Neuronal stem cell (in vitro differentiated cells): Measurements from ENCODE around the gene HOGA1.
A peak's percentile ranks its signal among the peaks of the same experiment; 100 is the strongest.

Experiments
- DNase-seq: peaks from one replicate; pipeline ENCODE4 v3.0.0-alpha.2; 2013; ENCODE audit warnings: low spot score
- H2AFZ ChIP-seq: one replicate; pipeline ENCODE4 v1.6.1; 2013; ENCODE audit warnings: mild to moderate bottlenecking, low read length, inconsistent platforms
- H2AK5ac ChIP-seq: 2 replicates; pipeline ENCODE4 v1.6.1; 2013; ENCODE audit warnings: low read depth, mild to moderate bottlenecking, inconsistent platforms, low read length, moderate library complexity, mixed read lengths
- H2BK120ac ChIP-seq: 2 replicates; pipeline ENCODE4 v1.6.1; 2013; ENCODE audit warnings: low read depth, mild to moderate bottlenecking, inconsistent platforms, low read length, moderate library complexity, mixed read lengths
- H2BK12ac ChIP-seq: one replicate; pipeline ENCODE4 v1.6.1; 2013; ENCODE audit warnings: low read length, inconsistent platforms
- H2BK15ac ChIP-seq: 2 replicates; pipeline ENCODE4 v1.6.1; 2013; ENCODE audit warnings: mild to moderate bottlenecking, low read length, inconsistent platforms, mixed read lengths
- H2BK5ac ChIP-seq: one replicate; pipeline ENCODE4 v1.6.1; 2013; ENCODE audit warnings: inconsistent platforms, mild to moderate bottlenecking, low read length, moderate library complexity
- H3K14ac ChIP-seq: one replicate; pipeline ENCODE4 v1.6.1; 2013; ENCODE audit warnings: low read length, inconsistent platforms
- H3K18ac ChIP-seq: 2 replicates; pipeline ENCODE4 v1.6.1; 2013; ENCODE audit warnings: low read length, inconsistent platforms
- H3K23ac ChIP-seq: 2 replicates; pipeline ENCODE4 v1.6.1; 2013; ENCODE audit warnings: low read depth, mild to moderate bottlenecking, mixed read lengths, low read length, inconsistent platforms; ENCODE audit not compliant: poor library complexity
- H3K27ac ChIP-seq: replicated peaks from 3 replicates; pipeline ENCODE4 v1.5.1; 2013; ENCODE audit warnings: low read length, inconsistent platforms
- H3K27me3 ChIP-seq, 3 experiments: 2 replicates each; pipeline ENCODE4 v1.6.1; 2013; ENCODE audit warnings: low read length in 3 of 3, mild to moderate bottlenecking in 2 of 3, inconsistent platforms in 1 of 3, low read depth in 1 of 3, mixed read lengths in 1 of 3, moderate library complexity in 1 of 3; ENCODE audit not compliant: control insufficient read depth in 3 of 3, insufficient read depth in 3 of 3
- H3K36me3 ChIP-seq, 2 donors: replicated peaks in 1 of 2; 2 replicates each; pipeline ENCODE4 v1.6.1; 2013; ENCODE audit warnings: low read length in 2 of 2; ENCODE audit not compliant: control insufficient read depth in 2 of 2, insufficient read depth in 2 of 2
- H3K4ac ChIP-seq: 2 replicates; pipeline ENCODE4 v1.6.1; 2013; ENCODE audit warnings: inconsistent platforms, mild to moderate bottlenecking, low read length, moderate library complexity
- H3K4me1 ChIP-seq, 2 donors: 1 replicate in 1 of 2; 2 replicates in 1 of 2; pipeline ENCODE4 v1.6.1; 2013; ENCODE audit warnings: low read length in 2 of 2, low read depth in 1 of 2; ENCODE audit not compliant: control insufficient read depth in 2 of 2, insufficient read depth in 1 of 2
- H3K4me2 ChIP-seq: one replicate; pipeline ENCODE4 v1.6.1; 2013; ENCODE audit warnings: mild to moderate bottlenecking, low read length, inconsistent platforms; ENCODE audit not compliant: insufficient read depth, poor library complexity, severe bottlenecking
- H3K4me3 ChIP-seq, 2 donors: 2 replicates each; pipeline ENCODE4 v1.5.1; 2013; ENCODE audit warnings: low read length in 2 of 2, mild to moderate bottlenecking in 2 of 2, inconsistent platforms in 1 of 2, moderate library complexity in 1 of 2
- H3K79me1 ChIP-seq: one replicate; pipeline ENCODE4 v1.6.1; 2013; ENCODE audit warnings: low read depth, mild to moderate bottlenecking, inconsistent platforms, low read length, moderate library complexity
- H3K9ac ChIP-seq: one replicate; pipeline ENCODE4 v1.6.1; 2013; ENCODE audit warnings: mild to moderate bottlenecking, low read depth, low read length, inconsistent platforms; ENCODE audit not compliant: poor library complexity
- H3K9me3 ChIP-seq, 2 donors: replicated peaks in 1 of 2; 2 replicates each; pipeline versions ENCODE3 to v1.6.1; 2013; ENCODE audit warnings: low read length in 2 of 2, mild to moderate bottlenecking in 2 of 2, inconsistent platforms in 1 of 2, low read depth in 1 of 2, mixed read lengths in 1 of 2, moderate library complexity in 1 of 2; ENCODE audit not compliant: control insufficient read depth in 2 of 2, insufficient read depth in 1 of 2
- H4K8ac ChIP-seq: one replicate; pipeline ENCODE4 v1.6.1; 2013; ENCODE audit warnings: low read depth, mild to moderate bottlenecking, inconsistent platforms, low read length, moderate library complexity
- H4K91ac ChIP-seq: one replicate; pipeline ENCODE4 v1.6.1; 2013; ENCODE audit warnings: low read length, low read depth, mild to moderate bottlenecking, inconsistent platforms; ENCODE audit not compliant: poor library complexity
- WGBS, 2 donors: extraction: QIAGEN DNeasy Blood & Tissue Kit; methylation state at CpG; one replicate each; pipeline ENCODE4 v1.1.7; 2013; ENCODE audit warnings: missing lambda C conversion rate in 2 of 2, mixed read lengths in 1 of 2; ENCODE audit not compliant: insufficient read length in 2 of 2, insufficient replicate concordance in 1 of 2; ENCODE audit errors: extremely low coverage in 2 of 2; 5-methylcytosine and 5-hydroxymethylcytosine counted together

The HOGA1 gene

DNA sequence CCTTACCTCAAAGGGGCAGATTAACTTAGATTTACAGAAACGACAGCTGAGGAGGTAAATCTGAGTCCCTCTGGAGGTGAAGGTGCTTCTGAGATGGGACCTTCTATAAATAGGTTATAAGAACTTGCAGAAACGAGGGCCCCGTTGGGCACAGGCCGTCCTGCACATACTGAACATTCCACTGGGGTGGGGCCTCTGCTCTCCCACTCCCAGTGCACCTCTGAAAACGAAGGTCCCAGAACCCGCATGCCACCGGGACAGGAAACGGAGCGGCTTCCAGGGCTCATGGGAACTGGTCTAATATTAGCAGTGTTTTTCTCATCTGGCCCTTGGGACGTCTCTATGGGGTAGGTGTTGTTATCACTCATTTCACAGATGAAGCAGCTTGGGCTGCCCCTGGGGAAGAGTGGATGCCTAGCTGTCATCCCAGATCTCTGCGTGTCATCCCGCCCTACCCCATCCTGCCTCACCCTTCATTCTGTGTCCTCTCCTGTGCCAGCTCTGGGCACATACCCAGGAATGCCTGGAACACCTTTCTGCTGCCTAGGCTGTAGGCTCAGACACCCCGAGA lies 24.9 kb downstream of the HOGA1 start:
- no peak overlapping the region for H2BK5ac ChIP-seq
- no peak overlapping the region for H2AFZ ChIP-seq
- peaks cover 0 to 5% of the 10 kb centered on the region in 2 donors for H3K36me3 ChIP-seq
- no peak overlapping the region for H3K14ac ChIP-seq
- no peak overlapping the region for H3K23ac ChIP-seq
- H2BK15ac ChIP-seq = no peak overlapping the region
- no peak for DNase-seq
- H3K4me2 ChIP-seq = no peak overlapping the region
- H3K9me3 ChIP-seq = no peaks in the 10 kb centered on the region
- no peaks in the 10 kb centered on the region for H3K27me3 ChIP-seq
- H3K79me1 ChIP-seq = no peaks in the 10 kb centered on the region
- H3K4ac ChIP-seq = no peak overlapping the region
- H2AK5ac ChIP-seq = no peak overlapping the region
- no peak overlapping the region for H3K27ac ChIP-seq
- H3K4me3 ChIP-seq = peak overlapping the region in 1 of 2 donors; percentile 10
- H2BK12ac ChIP-seq = no peak overlapping the region
- no peak overlapping the region for H4K91ac ChIP-seq
- no peak overlapping the region for H3K18ac ChIP-seq
- H2BK120ac ChIP-seq = no peak overlapping the region
- no peak overlapping the region for H4K8ac ChIP-seq
- WGBS, 2 donors = no CpG with 5 or more reads among the region's 13 CpGs
- H3K9ac ChIP-seq = no peak overlapping the region
- H3K4me1 ChIP-seq = peaks cover 1 to 10% of the 10 kb centered on the region in 2 donors

DNA sequence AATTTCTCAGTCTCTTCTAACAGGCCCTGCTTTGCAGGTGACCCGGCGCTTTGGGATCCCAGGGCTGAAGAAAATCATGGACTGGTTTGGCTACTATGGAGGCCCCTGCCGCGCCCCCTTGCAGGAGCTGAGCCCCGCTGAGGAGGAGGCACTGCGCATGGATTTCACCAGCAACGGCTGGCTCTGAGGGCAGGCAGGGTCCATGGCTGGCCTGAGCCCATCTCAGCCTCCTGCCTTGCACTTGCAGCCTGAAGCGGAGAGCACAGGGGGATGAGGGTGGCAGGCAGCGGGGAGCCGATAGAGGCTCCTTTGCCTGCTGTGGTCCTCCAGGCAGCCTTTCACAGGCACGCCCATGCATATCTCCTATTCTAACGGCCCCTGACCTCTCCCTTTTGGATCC lies 27.3 kb downstream of the HOGA1 start:
- Histone ChIP-seq H3K4me2 (no peak overlapping the region), H2BK120ac (no peak overlapping the region), H2AK5ac (no peak overlapping the region), H4K91ac (no peak overlapping the region), H2AFZ (no peak overlapping the region), H3K18ac (peak overlapping the region; percentile 30), H2BK5ac (no peak overlapping the region), H4K8ac (no peak overlapping the region), H3K14ac (peak overlapping the region; percentile 5), H3K9me3 (no peaks in the 10 kb centered on the region), H3K9ac (peak overlapping the region; percentile 53), H3K79me1 (no peaks in the 10 kb centered on the region), H2BK15ac (no peak overlapping the region), H3K27me3 (no peaks in the 10 kb centered on the region), H3K27ac (no peak overlapping the region), H3K23ac (no peak overlapping the region), H2BK12ac (no peak overlapping the region), H3K36me3 (peaks cover 7 to 25% of the 10 kb centered on the region in 2 donors), H3K4me3 (no peak overlapping the region), H3K4ac (no peak overlapping the region), H3K4me1 (peaks cover 1 to 10% of the 10 kb centered on the region in 2 donors)
- WGBS, 2 donors = no CpG with 5 or more reads among the region's 12 CpGs
- no peak for DNase-seq

DNA sequence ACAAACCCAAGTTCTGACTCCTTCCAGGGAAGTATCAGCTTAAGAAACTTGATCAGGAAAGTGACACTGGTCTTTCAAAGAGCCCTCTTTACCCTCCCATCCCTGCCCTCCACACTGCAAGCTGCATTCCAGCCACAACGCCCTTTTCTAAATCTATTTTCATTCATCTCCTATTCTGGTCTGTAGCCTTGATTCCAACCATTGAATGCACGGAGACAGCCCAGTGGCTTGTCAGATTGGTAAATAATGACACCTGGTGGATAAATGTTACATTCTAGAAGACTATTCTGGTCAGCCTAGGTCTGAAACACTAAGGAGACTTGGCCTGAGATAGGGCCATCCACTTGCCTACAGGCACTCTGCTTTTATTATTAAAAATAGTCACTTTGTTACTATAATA lies 28.2 kb downstream of the HOGA1 start:
- H2AFZ ChIP-seq = no peak overlapping the region
- WGBS, 2 donors = no CpG with 5 or more reads among the region's 2 CpGs
- H4K91ac ChIP-seq = no peak overlapping the region
- H2BK15ac ChIP-seq = no peak overlapping the region
- H3K36me3 ChIP-seq = peaks cover 7 to 35% of the 10 kb centered on the region in 2 donors
- no peak overlapping the region for H2BK12ac ChIP-seq
- H3K23ac ChIP-seq = no peak overlapping the region
- no peak overlapping the region for H2AK5ac ChIP-seq
- no peak overlapping the region for H2BK120ac ChIP-seq
- H3K9me3 ChIP-seq = no peaks in the 10 kb centered on the region
- H3K14ac ChIP-seq = no peak overlapping the region
- H3K18ac ChIP-seq = no peak overlapping the region
- no peak for DNase-seq
- peaks cover 0 to under 1% of the 10 kb centered on the region in 2 donors for H3K4me1 ChIP-seq
- H3K27ac ChIP-seq = no peak overlapping the region
- H3K4me3 ChIP-seq = no peak overlapping the region
- no peak overlapping the region for H3K4ac ChIP-seq
- H2BK5ac ChIP-seq = no peak overlapping the region
- no peak overlapping the region for H3K4me2 ChIP-seq
- H3K79me1 ChIP-seq = no peaks in the 10 kb centered on the region
- no peak overlapping the region for H3K9ac ChIP-seq
- no peak overlapping the region for H4K8ac ChIP-seq
- no peaks in the 10 kb centered on the region for H3K27me3 ChIP-seq

DNA sequence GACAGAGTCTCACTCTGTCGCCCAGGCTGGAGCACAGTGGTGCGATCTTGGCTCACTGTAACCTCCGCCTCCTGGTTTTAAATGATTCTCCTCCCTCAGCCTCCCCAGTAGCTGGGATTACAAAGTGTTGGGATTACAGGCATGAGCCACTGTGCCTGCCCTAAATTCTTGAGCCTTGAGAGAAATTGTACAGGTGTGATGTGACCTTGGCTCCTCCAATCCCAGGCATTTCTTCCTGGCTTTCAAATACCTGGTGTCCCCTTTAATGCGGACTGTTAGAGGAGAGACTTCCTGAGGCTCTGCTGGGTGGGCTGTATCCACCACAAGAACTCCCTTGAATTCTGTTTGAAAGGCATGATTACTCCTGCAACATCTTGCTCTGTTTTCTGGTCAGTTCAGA lies 34.1 kb downstream of the HOGA1 start:
- no peak overlapping the region for H3K4me3 ChIP-seq
- H3K79me1 ChIP-seq = no peaks in the 10 kb centered on the region
- H2AFZ ChIP-seq = no peak overlapping the region
- H2BK5ac ChIP-seq = no peak overlapping the region
- H2BK15ac ChIP-seq = no peak overlapping the region
- H2AK5ac ChIP-seq = no peak overlapping the region
- H4K8ac ChIP-seq = no peak overlapping the region
- no peak overlapping the region for H3K9ac ChIP-seq
- H3K4me1 ChIP-seq = no peaks in the 10 kb centered on the region
- H3K4me2 ChIP-seq = no peak overlapping the region
- H2BK12ac ChIP-seq = no peak overlapping the region
- H3K9me3 ChIP-seq = no peaks in the 10 kb centered on the region
- H2BK120ac ChIP-seq = no peak overlapping the region
- no peak overlapping the region for H4K91ac ChIP-seq
- DNase-seq = no peak
- H3K18ac ChIP-seq = no peak overlapping the region
- no peaks in the 10 kb centered on the region for H3K27me3 ChIP-seq
- H3K23ac ChIP-seq = no peak overlapping the region
- no CpG with 5 or more reads among the region's 4 CpGs for WGBS, 2 donors
- H3K4ac ChIP-seq = no peak overlapping the region
- no peak overlapping the region for H3K27ac ChIP-seq
- H3K14ac ChIP-seq = no peak overlapping the region
- peaks cover 9 to 42% of the 10 kb centered on the region in 2 donors for H3K36me3 ChIP-seq
